ENCODE data around the gene SDE2.
"Not testable (repeated sequence)": the region's sequence is repeated elsewhere in the genome, so short reads cannot be mapped to it uniquely, and the experiment has no call there.

SDE2 gene

DNA sequence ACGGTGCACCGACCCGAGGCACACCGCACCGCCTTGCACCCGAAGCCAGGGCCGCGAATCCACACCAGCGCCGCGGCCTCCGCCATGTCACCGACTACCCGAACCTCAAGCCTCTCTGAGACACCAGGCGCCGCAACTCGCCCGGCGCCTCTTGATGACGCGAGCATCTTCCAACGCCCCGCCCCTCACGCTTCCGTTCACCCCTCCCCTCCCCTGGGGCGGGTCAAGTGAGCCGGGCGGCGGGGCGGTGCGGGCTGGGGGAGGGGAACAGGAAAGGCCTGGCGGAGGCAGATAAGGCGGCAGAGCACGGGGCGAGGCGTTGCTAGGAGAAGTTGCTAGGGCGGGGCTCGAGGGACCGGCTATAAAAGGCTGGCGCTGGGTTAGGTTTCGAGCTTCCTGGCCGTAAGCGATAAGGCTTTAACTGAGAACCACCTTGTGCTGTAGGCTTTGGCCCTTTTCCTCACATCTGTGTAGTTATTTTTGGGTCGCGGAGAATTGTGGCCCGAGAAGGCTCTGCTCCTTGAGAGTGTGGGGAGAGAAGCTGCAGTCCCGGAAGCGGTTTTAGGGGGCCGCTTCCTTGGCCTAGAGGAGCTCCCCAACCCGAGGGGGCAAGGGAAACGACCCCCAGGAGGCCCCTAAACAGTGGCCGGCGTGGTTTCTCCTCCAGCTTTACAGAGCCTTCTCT, at the start of gene SDE2:
TSS of gene SDE2 (minus strand) at position 117 of the 685 bp plus-strand sequence. CDS start at position 86, 31 bp downstream.
- peak; percentile 100 for DNase-seq (ENCODE audit: low spot score)

- no peak for DNase-seq (ENCODE audit: low spot score)
Measured at GRCh38 chr1:226048886-226049285, 49.7 kb upstream of the SDE2 start.

- DNase-seq (ENCODE audit: low spot score): no peak
Measured at GRCh38 chr1:226047495-226047894, 48.4 kb upstream of the SDE2 start.

DNA sequence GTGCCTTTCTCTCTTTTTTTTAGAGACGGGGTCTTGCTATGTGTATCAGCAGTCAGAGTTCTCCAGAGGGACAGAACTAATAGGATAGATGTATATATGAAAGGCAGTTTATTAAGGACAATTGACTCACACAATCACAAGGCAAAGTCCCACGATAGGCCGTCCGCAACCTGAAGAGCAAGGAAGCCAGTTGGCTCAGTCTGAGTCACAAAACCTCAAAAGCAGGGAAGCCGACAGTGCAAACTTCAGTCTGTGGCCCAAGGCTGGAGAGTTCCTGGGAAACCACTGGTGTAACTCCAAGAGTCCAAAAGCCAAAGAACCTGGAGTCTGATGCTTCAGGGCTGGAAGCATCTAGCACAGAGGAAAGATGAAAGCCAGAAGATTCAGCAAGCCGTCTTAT, 47.1 kb upstream of the SDE2 start:
- no peak for DNase-seq (ENCODE audit: low spot score)

GRCh38 chr1:226044514-226045101, 45.5 kb upstream of the SDE2 start:
- no peak for DNase-seq (ENCODE audit: low spot score)

DNA sequence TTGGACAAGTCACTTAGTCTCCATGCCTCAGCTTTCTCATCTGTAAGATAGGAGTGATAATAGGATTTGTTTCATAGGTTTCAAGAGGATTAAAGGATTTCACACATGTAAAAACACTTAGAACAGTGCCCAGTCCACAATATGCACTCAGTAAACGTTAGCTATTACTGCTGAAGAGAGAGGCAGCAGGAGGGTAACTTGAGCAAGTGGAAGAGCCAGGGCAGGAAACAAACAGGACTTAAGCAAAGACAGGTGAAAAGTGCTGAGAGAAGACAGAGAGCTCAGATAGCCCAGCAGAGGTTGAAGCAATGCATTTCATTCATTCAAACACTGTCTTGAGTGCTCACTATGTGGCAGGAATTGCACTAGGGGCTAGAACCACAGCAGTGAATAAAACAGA, 42.3 kb upstream of the SDE2 start:
- no peak for DNase-seq (ENCODE audit: low spot score)

- DNase-seq (ENCODE audit: low spot score): no peak
Measured at GRCh38 chr1:226038661-226039060, 39.5 kb upstream of the SDE2 start.

DNA sequence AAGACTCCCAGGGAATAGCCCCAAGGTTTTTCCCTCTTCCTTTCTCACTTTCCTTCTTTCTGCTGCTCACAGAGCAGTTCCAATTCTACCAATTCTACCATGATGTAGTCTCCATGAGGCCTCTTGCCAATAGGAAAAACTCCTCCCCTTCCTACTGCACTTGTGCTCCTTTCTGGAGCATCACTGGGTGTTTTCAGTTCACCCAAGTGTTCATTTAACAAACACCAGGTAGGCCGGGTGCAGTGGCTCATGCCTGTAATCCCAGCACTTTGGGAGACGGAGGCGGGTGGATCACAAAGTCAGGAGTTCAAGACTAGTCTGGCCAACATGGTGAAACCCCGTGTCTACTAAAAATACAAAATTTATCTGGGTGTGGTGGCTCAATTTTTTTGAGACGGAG, 36.8 kb upstream of the SDE2 start:
- no peak for DNase-seq (ENCODE audit: low spot score)

- peak; percentile 12 for DNase-seq (ENCODE audit: low spot score)
Measured at GRCh38 chr1:226034482-226034881, 35.3 kb upstream of the SDE2 start.

- DNase-seq (ENCODE audit: low spot score): no peak
Measured at GRCh38 chr1:226033991-226034390, 34.8 kb upstream of the SDE2 start.

DNA sequence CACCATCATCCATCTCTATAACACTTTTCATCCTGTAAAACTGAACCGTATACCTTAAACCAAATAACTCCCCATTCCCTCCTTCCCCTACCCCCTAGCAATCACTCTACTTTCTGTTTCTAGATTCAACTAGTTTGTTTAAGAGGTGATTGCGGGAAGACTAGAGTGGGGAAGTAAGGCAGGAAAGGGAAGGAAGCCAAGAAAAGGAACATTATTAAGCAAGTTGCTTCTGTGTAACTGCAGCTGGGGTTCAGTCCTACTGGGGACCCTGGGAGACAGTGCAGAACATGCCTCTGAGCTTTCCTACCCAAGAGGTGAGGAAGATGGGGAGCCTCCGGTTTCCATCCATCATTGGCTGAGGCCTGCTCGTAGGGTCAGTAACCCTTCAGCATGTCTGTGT, 34.4 kb upstream of the SDE2 start:
- no peak for DNase-seq (ENCODE audit: low spot score)

- no peak for DNase-seq (ENCODE audit: low spot score)
Measured at GRCh38 chr1:226029568-226030225, 30.6 kb upstream of the SDE2 start.

DNA sequence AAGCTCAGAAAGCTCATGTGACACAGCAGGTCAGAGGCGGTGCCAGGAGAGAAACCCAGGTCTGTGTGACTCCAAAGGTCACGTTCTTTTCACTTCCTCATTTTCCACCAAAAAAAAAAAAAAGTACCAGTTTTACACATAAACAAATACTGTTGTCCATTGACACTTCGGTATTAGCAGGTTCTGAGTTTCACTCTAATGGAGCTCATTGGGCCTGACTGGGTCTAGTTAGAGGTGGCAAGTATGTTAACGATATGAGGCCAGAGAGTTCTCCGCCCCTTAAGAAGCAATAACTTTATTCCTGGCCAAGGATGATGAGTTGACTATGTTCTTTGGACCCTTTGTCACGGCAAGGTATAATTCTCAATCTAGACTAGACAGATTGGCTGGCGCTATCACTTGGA, 30.0 kb upstream of the SDE2 start:
- DNase-seq (ENCODE audit: low spot score): no peak

GRCh38 chr1:226027538-226028217, 28.5 kb upstream of the SDE2 start:
- DNase-seq (ENCODE audit: low spot score): no peak

- no peak for DNase-seq (ENCODE audit: low spot score)
Measured at GRCh38 chr1:226026833-226027232, 27.7 kb upstream of the SDE2 start.

GRCh38 chr1:226023735-226024134, 24.6 kb upstream of the SDE2 start:
- DNase-seq (ENCODE audit: low spot score): no peak

- no peak for DNase-seq (ENCODE audit: low spot score)
Measured at GRCh38 chr1:226021801-226022200, 22.7 kb upstream of the SDE2 start.

DNA sequence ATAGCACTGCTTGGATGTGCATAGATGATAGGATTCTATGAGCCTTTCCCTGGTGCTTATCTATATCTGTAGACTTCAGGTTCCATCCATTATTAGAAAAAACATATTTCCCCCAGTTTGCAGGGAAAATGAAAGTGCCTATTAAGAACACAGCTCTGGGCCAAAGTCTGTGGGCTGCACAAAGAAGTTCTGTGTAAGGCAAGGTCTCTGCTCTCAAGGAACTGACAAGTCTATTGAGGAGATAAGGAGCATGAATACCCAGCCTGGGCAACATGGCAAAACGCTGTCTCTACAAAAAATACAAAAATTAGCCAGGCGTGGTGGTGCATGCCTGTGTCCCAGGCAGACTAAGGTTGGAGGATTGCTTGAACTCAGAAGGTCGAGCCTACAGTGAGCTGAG, 22.3 kb upstream of the SDE2 start:
- no peak for DNase-seq (ENCODE audit: low spot score)

- no peak for DNase-seq (ENCODE audit: low spot score)
Measured at GRCh38 chr1:226019572-226019971, 20.4 kb upstream of the SDE2 start.

DNA sequence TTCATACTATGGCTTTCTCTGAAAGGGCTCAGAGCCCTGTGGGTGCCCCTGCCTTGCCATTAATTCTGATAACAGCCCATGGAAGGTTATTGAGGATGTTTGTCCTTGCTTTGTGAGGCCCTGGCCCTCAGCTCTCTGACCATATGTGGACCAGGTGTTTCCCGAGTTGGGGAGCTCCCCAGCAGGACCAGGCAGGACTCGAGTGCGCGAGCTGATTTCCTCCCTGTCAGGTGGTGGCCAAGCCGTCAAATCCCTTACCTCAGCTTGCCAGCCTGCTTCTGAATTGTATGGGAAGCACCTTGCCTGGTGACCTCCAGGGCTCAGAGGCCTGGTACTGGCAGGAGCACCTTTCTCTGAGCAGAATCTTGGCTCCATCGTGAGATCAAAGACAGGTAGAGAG, 17.9 kb upstream of the SDE2 start:
- DNase-seq (ENCODE audit: low spot score): no peak

- no peak for DNase-seq (ENCODE audit: low spot score)
Measured at GRCh38 chr1:226009650-226010044, 10.5 kb upstream of the SDE2 start.

- DNase-seq (ENCODE audit: low spot score): not testable (repeated sequence)
Measured at GRCh38 chr1:226007126-226007892, 8.2 kb upstream of the SDE2 start.

Measured in CD4-positive, alpha-beta T cell treated with Interleukin-2 at 100 ng/mL for 4 hours (primary cell).